Epithelial cell of esophagus (primary cell): Measurements from ENCODE around the gene CUL3.
A peak's percentile ranks its signal among the peaks of the same experiment; 100 is the strongest.

Source experiments
- DNase-seq: peaks from one replicate; pipeline ENCODE4 v3.0.0; 2010; ENCODE audit warnings: low read depth
- H3K4me3 ChIP-seq: 2 replicates; pipeline ENCODE4 v1.5.1; 2011; ENCODE audit warnings: mild to moderate bottlenecking, low read length, control low read depth
- TF ChIP-seq, protein P1 (sequence below): IDR thresholded peaks from 2 replicates; pipeline ENCODE4 v1.5.1; 2011; ENCODE audit warnings: low read depth, mild to moderate bottlenecking, low read length, control low read depth, inconsistent platforms; ENCODE audit not compliant: insufficient read depth; ENCODE audit errors: missing control alignments

CUL3 gene

GRCh38 chr2:224438726-224439125 is 146.4 kb downstream of the CUL3 start:
- TF ChIP-seq, protein P1, sequence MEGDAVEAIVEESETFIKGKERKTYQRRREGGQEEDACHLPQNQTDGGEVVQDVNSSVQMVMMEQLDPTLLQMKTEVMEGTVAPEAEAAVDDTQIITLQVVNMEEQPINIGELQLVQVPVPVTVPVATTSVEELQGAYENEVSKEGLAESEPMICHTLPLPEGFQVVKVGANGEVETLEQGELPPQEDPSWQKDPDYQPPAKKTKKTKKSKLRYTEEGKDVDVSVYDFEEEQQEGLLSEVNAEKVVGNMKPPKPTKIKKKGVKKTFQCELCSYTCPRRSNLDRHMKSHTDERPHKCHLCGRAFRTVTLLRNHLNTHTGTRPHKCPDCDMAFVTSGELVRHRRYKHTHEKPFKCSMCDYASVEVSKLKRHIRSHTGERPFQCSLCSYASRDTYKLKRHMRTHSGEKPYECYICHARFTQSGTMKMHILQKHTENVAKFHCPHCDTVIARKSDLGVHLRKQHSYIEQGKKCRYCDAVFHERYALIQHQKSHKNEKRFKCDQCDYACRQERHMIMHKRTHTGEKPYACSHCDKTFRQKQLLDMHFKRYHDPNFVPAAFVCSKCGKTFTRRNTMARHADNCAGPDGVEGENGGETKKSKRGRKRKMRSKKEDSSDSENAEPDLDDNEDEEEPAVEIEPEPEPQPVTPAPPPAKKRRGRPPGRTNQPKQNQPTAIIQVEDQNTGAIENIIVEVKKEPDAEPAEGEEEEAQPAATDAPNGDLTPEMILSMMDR = no peak
- H3K4me3 ChIP-seq = no peak overlapping the region
- DNase-seq = peak; percentile 20

- peak; percentile 84 for DNase-seq
- TF ChIP-seq, protein P1 = no peak
- no peak overlapping the region for H3K4me3 ChIP-seq
Observed at GRCh38 chr2:224436634-224437033, 148.5 kb downstream of the CUL3 start.

GRCh38 chr2:224434618-224435017 is 150.5 kb downstream of the CUL3 start:
- TF ChIP-seq, protein P1 = no peak
- no peak for DNase-seq
- H3K4me3 ChIP-seq = no peak overlapping the region

- TF ChIP-seq, protein P1 = no peak
Observed at GRCh38 chr2:224433442-224433841, 151.7 kb downstream of the CUL3 start.

DNA sequence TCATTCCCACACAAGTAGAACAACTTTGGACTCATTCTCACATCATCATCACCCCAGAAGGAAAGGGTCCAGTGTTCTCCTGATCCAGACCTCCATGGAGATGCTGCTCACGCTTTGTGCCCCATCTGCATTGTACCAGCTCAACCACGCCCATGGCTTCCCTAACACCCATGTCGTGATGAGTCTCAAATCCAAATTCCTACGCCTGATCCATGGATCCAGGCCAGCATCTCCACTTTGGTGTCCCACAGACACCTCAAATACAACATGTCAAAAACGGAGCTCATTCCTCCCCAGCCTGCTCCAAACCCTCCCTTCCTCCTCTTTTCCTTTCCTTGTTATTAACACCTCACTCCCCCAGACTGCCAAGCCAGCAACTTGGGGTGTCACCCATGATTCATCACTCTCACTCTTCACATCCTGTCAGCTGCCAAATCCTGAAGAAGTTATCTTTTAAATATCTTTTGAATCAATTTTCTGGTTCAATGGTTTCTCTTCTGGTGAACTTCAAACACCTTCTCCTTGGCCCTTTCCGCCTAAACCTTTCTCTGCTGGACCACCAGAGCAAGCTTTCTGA is 153.1 kb downstream of the CUL3 start:
- TF ChIP-seq, protein P1 = no peak
- H3K4me3 ChIP-seq = no peak overlapping the region
- DNase-seq = peak; percentile 52

More at GRCh38 chr2:224433442-224433841, 151.7 kb downstream of the CUL3 start:
- H3K4me3 ChIP-seq = no peak overlapping the region
- DNase-seq = no peak

- TF ChIP-seq, protein P1 = no peak
- DNase-seq = no peak
- H3K4me3 ChIP-seq = no peak overlapping the region
Observed at GRCh38 chr2:224429441-224429810, 155.7 kb downstream of the CUL3 start.

GRCh38 chr2:224428787-224429440 is 156.2 kb downstream of the CUL3 start:
- TF ChIP-seq, protein P1 = no peak
- DNase-seq = no peak
- no peak overlapping the region for H3K4me3 ChIP-seq
